Right renal cortex interstitium (tissue), 3 donors: ENCODE results near the gene UROS. TPM values are rescaled to one million over a fixed set of nuclear protein-coding genes. Genes with fewer than 3 reads are reported as not detected.
A peak's percentile ranks its signal among the peaks of the same experiment; 100 is the strongest.

Source experiments
- DNase-seq, 3 donors: peaks; one replicate each; pipeline ENCODE4 v3.0.0-alpha.2; 2013; ENCODE audit warnings: low read depth in 3 of 3, low spot score in 2 of 3
- polyA plus RNA-seq, 3 donors: library from polyadenylated mRNA; unstranded; fragments of 120-200 nt; gene quantifications; one replicate each; pipeline ENCODE4 v1.2.1, GENCODE V29; 2013; ENCODE audit not compliant: insufficient read length in 3 of 3

UROS gene
- polyA plus RNA-seq, 3 donors, result 59.7 to 65.8 (median 59.8) TPM

DNA sequence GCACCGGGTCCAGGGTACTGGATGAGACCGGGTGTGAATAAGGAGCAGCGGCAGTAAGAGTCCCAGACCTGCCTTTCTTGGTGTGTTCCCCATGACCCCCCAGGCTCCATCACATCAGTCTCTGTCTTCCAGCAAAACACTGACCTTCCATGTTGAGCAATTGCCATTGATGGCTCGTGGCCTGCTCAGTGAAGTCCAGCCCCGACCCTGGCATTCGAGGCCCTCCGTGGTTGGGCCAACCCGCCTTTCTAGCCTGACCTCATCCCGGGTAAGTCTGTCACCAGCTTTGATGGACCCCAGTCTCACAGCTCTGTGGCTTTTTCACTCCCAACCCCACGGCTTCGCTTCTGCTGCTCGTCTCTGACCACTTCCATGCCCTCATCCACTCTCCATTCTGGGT lies 53.9 kb downstream of the UROS start:
- DNase-seq, result no peak

DNA sequence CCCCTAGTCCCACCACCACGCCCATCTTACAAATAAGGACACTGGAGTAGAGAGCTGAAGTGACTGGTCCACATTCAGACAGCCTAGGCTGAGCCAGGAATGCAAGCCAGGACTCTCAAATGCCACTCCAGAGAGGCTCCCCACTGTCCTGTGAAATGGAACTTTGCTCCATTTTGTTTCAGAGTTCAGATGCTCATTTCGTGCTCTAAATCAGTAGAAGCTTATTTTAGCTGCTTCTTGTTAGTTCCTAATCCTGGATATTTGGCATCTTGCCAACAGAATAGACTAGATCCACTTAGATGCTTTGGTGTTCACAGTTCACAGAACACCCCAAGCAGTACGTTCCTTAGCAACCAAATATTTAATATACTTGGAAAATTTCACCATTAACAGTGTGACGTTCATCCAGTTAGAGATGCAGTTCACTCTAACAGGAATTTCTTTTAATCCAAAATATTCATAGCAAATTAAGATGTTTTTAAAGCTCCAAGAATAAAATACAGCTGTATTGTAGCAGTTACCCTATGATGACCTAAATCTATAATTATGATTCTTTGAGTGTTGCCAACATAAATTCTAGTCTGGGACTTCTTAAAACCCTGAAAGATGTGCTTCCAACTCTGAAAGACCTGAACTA lies 54.7 kb downstream of the UROS start:
- peak in 2 of 3 donors; percentile 41 to 54 for DNase-seq

DNA sequence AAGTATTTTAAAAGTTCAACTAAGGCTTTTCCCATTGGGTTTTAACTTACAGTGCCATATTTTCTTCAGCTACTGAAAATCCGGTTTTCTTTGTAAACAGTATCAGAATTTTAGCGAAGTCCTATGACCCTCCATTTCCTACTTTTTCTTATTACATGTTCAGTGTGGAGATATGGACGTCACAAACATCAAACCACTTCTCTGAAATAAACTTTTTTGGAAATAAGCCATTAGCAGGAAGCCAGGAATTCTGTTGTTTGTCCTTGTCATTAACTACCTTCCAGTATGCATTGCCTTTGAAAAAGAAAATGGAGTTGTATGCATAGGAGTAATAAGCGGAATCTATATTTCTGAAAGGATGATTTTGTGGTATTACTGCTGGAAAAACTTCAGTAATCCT lies 56.5 kb downstream of the UROS start:
- no peak for DNase-seq

DNA sequence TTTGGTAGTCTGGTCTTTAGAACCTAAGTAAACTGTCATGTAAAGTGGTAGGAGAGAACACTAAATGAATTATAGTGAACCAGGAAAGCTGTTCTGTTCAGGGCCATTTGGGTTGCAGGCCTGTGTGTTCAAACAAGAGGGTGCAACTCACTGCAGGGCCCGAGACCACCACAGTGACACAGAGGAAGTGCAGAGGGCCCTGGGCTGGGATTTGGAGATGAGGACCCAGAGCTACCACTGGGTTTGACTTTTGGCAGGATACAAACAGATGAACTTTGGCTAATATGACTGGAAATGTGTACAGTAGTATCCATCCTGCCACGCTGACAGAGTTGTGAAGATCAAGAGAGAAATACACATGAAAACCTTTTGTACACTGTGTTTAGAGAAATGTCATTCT lies 57.2 kb downstream of the UROS start:
- no peak for DNase-seq

DNA sequence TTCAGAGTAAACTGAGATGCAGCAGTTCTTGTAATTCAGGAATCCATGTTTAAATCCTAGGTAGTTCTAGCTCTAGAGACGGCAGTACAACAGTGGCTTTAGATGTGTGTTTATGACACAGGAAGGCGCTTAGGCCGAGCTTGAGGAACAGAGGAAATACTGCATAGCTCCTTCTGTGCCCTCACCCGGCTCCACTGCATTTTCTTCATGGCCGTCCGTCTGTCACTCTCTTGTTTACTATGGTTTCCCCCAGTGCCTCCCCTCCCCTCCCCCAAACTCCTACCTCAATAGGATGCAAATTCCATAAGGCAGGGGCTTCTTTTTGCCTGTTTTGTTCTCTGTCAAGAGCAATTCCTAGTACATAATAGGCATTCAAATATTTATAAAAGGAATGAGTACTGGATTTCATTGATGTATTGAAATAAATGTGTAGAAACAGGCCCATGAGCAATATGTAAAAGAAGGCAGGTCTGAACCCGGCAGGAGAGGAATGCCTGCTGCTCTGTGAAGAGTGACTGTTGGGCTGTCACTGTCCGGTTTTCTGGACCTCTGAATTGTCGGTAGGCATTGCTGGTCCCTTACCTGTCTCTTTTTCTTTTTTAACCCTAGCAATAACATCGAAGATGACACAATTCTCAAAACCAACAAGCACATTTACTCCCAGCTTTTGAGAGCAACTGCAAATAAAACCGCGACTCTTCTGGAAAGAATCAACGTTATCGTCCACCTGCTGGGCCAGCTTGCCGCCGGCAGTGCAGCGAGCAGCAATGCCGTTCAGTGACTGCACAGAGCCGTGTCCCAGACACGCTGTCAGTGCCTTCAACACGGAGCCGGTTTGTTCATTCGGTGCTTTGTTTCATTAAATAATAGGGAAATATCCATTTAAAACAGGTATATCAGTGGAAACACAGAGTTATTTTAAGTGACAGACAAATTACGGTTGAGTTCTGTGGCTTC lies 60.1 kb downstream of the UROS start:
- DNase-seq, result no peak

DNA sequence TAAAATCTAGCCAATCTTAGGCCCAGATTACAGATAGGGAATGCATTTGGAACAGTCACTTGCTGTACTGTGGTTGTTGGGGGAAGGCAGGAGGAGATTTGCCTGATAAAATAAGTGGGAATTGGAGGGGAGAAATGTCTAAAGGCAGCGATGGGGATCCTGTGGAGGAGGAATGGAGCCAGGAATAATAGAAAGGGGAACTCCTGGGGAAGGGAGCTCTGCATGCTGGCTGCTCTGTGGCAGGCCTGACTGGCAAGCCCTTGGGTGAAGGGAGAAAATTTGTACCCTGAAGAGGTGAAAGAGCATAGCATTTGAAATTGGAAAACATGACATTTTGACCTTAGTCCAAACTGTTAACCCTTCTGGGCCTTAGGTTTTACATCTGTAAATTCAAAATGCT lies 61.1 kb downstream of the UROS start:
- DNase-seq, result no peak

DNA sequence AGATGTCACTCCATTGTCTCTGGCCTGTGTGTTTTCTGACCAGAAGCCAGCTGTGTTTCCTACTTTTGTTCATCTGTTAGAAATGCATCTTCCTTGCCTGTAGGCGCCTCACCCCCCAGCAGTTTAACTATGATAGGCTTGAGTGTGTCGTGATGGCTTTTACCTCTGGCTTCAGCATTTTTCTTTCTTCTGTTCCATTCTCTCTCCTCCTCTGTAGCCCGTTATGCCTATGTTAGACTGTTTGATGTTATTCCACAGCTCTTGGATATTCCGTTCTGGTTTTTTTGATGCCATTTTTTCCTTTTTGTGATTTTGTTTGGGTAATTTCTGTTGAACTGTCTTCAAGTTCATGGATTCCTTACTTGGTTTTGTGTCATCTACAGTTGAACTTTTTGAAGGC lies 65.3 kb downstream of the UROS start:
- no peak for DNase-seq

DNA sequence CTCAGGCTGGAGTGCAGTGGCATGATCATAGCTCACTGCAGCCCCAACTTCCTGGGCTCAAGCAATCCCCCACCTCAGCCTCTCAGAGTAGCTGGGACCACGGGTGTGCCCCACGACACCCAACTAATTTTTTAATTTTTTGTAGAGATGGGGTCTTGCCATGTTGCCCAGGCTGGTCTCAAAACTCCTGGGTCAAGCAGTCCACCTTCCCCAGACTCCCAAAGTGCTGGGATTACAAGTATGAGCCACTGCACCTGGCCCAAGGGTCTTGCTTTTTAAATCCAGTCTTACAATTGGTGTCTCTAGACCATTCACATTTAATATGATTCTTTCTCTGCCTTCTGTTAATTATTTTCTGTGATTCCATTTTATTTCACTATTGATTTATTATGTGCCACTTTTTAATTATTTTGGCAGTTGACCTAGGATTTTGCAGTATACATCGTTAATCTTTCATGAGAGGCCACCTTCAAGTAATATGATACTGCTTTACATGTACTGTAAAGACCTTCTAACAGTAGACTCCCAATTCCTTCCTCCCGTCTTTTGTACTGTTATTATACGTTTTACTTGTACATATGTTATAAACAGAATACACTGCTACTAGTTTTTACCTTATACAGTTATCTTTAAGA lies 66.1 kb downstream of the UROS start:
- DNase-seq, result no peak

DNA sequence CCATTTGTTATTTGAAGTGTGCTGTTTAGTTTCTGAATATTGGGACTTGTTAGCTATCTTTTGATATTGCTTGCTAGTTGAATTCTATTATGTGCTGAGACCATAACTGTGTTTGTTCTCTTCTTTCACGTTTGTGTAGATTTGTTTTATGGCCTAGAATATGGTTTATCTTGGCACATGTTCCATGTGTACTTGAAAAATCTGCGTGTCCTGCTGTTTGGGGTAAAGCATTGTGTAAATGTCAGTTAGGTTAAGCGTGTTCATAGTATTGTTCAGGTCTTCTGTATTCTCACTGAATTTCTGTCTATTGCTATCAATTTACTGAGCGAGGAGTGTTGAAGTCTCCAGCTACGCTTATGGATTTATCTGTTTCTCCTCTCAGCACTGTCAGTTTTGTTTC lies 66.9 kb downstream of the UROS start:
- DNase-seq, result no peak

DNA sequence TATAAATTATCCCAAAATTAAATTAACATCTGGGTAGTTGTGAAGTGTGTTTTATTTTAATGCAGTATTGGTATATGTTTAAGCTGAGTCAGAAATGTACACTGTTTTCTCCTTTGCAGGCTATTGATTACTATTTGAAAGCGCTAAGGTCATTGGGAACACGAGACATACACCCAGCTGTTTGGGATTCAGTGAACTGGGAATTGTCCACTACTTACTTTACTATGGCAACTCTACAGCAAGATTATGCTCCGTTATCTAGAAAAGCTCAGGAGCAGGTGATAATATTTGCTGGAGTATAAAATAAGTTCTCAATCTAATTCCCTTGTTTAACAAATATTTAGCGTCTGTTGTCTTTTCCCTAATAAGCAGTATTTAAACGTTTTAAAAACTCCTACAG lies 75.6 kb downstream of the UROS start:
- no peak for DNase-seq

DNA sequence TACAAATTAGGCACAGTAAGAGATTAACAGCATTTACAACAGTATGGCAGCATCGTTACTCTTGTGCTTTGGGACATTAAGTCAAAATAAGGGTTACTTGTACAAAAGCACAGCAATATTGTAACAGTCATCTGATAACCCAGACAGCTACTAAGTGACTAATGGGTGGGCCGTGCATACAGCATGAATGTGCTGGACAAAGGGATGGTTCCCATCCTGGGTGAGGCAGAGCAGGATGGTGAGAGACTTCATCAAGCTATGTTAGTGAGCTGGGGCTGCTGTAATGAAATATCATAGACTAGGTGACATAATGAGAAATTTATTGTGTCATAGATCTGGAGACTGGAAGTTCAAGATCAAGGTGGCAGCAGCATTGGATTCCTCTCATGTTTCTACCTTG lies 78.1 kb downstream of the UROS start:
- DNase-seq, result no peak

DNA sequence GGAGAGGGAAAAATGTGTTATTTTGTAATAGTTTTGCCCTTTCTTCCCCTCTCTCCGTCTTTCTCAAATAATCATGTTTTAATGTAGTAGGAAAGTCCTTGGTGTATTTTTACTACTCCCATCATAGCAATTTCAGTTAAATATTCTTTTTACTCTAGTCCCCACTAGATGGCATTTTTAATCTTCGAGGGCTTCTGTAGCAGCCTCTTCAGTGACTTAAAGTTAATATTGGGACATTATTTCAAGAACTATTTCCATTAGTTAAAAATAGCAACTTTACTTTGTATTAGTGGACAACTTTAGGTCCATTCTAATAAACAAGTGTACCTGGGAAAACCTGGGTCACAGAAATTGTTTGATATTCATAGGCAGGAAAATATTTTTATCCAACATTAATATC lies 80.6 kb downstream of the UROS start:
- no peak for DNase-seq

DNA sequence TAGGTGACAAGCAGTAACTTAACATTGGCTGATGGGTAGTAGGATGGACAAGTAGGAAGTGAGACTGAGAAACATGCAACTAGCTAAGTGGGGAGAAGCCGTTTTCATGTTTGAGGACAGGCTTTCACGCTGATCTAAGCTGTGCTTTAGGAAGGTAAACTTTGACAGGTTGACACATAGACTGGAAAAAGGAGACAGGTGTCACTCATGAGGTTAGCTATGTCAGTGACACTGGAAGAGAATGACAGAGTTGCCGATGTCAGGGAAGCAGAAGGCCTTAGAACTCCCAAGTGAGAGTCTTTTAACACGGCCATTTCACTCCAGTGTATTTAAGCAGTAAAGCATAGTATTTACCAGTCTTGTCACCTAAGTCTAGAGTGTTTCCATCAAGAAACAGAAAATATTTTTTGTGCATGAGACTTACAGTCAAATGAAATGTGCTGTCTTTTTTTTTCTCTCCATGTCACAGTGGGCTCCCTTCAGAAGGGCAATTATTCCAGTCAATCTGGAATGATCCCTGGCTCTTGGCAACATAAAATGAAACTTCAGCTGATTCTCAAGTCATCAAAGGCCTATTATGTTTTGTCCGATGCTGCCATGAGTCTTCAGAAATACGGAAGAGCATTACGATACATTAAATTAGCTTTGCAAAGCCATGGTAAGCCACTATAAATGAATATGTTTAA lies 82.9 kb downstream of the UROS start:
- no peak for DNase-seq

Other genes with a start within 250 kb of the UROS start
- gene TEX36, start 140.1 kb downstream of the UROS start, polyA plus RNA-seq, result not detected
- gene EDRF1, start 103.5 kb downstream of the UROS start, polyA plus RNA-seq, result 10 to 100 TPM; 33.4 to 36.6 (median 34.3) TPM
- under 1 TPM; 0.17 to 0.29 (median 0.18) TPM for gene MMP21, start 47.4 kb downstream of the UROS start, polyA plus RNA-seq
- gene BCCIP, start 288 bp upstream of the UROS start, polyA plus RNA-seq, result 100 to 1,000 TPM in 2 of 3 donors, 10 to 100 TPM in 1; 98.9 to 106 (median 104) TPM
- 10 to 100 TPM; 25.4 to 27.4 (median 25.9) TPM for gene DHX32, start 58.0 kb upstream of the UROS start, polyA plus RNA-seq
- 10 to 100 TPM in 1 of 3 donors, 1 to 10 TPM in 2; 7.8 to 13.4 (median 9.6) TPM for gene FANK1, start 73.3 kb upstream of the UROS start, polyA plus RNA-seq